SU-DHL-6 (cell line): Measurements from ENCODE around the gene NPAS1.

Experiments
- H2AFZ ChIP-seq: fragments of 200-600 bp; sonication (generic); 2 replicates; pipeline ENCODE4 v1.6.1; 2014; ENCODE audit warnings: low read depth, mild to moderate bottlenecking, moderate library complexity, mixed read lengths, antibody characterized with exemption, low read length; ENCODE audit not compliant: severe bottlenecking
- H3F3A ChIP-seq: fragments of 200-600 bp; shearing (Covaris generic); 2 replicates; pipeline ENCODE4 v1.6.0; 2016; ENCODE audit warnings: antibody characterized with exemption, mild to moderate bottlenecking; ENCODE audit not compliant: insufficient read depth
- H3K27ac ChIP-seq: fragments of 200-600 bp; sonication (generic); 2 replicates; pipeline ENCODE4 v1.5.1; 2016; ENCODE audit warnings: low read depth, mild to moderate bottlenecking, low read length, moderate library complexity, mixed read lengths
- H3K27me3 ChIP-seq: fragments of 200-600 bp; sonication (generic), shearing (Covaris generic); 2 replicates; pipeline ENCODE4 v1.6.0; 2014; ENCODE audit warnings: mild to moderate bottlenecking, low read length
- H3K36me3 ChIP-seq: fragments of 200-600 bp; sonication (generic); 2 replicates; pipeline ENCODE4 v1.6.1; 2014; ENCODE audit warnings: mild to moderate bottlenecking, low read length, mixed read lengths
- H3K4me2 ChIP-seq: fragments of 300-600, 200-600 bp; shearing (Covaris generic), sonication (generic); 2 replicates; pipeline ENCODE4 v1.6.0; 2014; ENCODE audit warnings: low read length, low read depth, mild to moderate bottlenecking; ENCODE audit not compliant: poor library complexity, severe bottlenecking
- H3K4me3 ChIP-seq: fragments of 200-600 bp; sonication (generic); 2 replicates; pipeline ENCODE4 v1.5.1; 2014; ENCODE audit warnings: antibody characterized with exemption, low read length, mild to moderate bottlenecking, mixed read lengths; ENCODE audit not compliant: insufficient read depth, poor library complexity, severe bottlenecking
- H3K79me2 ChIP-seq: fragments of 200-600 bp; sonication (generic); 2 replicates; pipeline ENCODE4 v1.6.1; 2014; ENCODE audit warnings: mild to moderate bottlenecking, low read length, moderate library complexity; ENCODE audit not compliant: insufficient read depth
- H3K9ac ChIP-seq: fragments of 200-600 bp; sonication (generic); 2 replicates; pipeline ENCODE4 v1.7.0; 2014; ENCODE audit warnings: mild to moderate bottlenecking, low read length
- H3K9me2 ChIP-seq: fragments of 200-600 bp; sonication (generic); replicated peaks from 2 replicates; pipeline ENCODE4 v1.6.1; 2014; ENCODE audit warnings: low read length; ENCODE audit not compliant: insufficient read depth
- H3K9me3 ChIP-seq: fragments of 200-600 bp; sonication (generic); 2 replicates; pipeline ENCODE4 v1.6.1; 2014; ENCODE audit warnings: low read length, mixed read lengths; ENCODE audit not compliant: insufficient read depth
- H4K20me1 ChIP-seq: fragments of 200-600 bp; sonication (generic); 2 replicates; pipeline ENCODE4 v1.6.1; 2014; ENCODE audit warnings: low read depth, mild to moderate bottlenecking, antibody characterized with exemption, low read length, moderate library complexity, mixed read lengths
- CTCF ChIP-seq: fragments of 200-600 bp; sonication (generic); IDR thresholded peaks from one replicate; pipeline ENCODE4 v1.5.1; 2017; ENCODE audit warnings: antibody characterized with exemption, mild to moderate bottlenecking, low read length, moderate library complexity; ENCODE audit not compliant: insufficient read depth, poor library complexity, severe bottlenecking
- EZH2phosphoT487 ChIP-seq: fragments of 200-600 bp; sonication (generic), shearing (Covaris generic); conservative IDR thresholded peaks from 2 replicates; pipeline ENCODE4 v1.6.1; 2018; ENCODE audit warnings: mild to moderate bottlenecking, antibody characterized with exemption, low read length, moderate library complexity, mixed read lengths

The NPAS1 gene

GRCh38 chr19:46974181-46974580 lies 45.5 kb upstream of the NPAS1 start:
- Histone ChIP-seq H3K4me2 (no peak overlapping the region), H2AFZ (no peak overlapping the region), H3F3A (no peaks in the 10 kb centered on the region), H3K9me2 (no peaks in the 10 kb centered on the region), H3K27me3 (no peaks in the 10 kb centered on the region), H4K20me1 (no peaks in the 10 kb centered on the region), H3K9me3 (no peaks in the 10 kb centered on the region), H3K27ac (no peak overlapping the region), H3K9ac (no peak overlapping the region), H3K4me3 (no peak overlapping the region), H3K79me2 (no peaks in the 10 kb centered on the region), H3K36me3 (no peaks in the 10 kb centered on the region)
- TF ChIP-seq CTCF (no peak), EZH2phosphoT487 (no peak)

- TF ChIP-seq EZH2phosphoT487 = no peak
- no peak for TF ChIP-seq CTCF
- Histone ChIP-seq H3K9ac (no peak overlapping the region), H3K9me2 (no peaks in the 10 kb centered on the region), H3K79me2 (no peaks in the 10 kb centered on the region), H3K27me3 (no peaks in the 10 kb centered on the region), H3K27ac (no peak overlapping the region), H3K4me3 (no peak overlapping the region), H4K20me1 (no peaks in the 10 kb centered on the region), H3F3A (no peaks in the 10 kb centered on the region), H3K9me3 (no peaks in the 10 kb centered on the region), H3K4me2 (no peak overlapping the region), H3K36me3 (no peaks in the 10 kb centered on the region), H2AFZ (no peak overlapping the region)
These were observed 44.4 kb upstream of the NPAS1 start for GRCh38 chr19:46975011-46975924.

DNA sequence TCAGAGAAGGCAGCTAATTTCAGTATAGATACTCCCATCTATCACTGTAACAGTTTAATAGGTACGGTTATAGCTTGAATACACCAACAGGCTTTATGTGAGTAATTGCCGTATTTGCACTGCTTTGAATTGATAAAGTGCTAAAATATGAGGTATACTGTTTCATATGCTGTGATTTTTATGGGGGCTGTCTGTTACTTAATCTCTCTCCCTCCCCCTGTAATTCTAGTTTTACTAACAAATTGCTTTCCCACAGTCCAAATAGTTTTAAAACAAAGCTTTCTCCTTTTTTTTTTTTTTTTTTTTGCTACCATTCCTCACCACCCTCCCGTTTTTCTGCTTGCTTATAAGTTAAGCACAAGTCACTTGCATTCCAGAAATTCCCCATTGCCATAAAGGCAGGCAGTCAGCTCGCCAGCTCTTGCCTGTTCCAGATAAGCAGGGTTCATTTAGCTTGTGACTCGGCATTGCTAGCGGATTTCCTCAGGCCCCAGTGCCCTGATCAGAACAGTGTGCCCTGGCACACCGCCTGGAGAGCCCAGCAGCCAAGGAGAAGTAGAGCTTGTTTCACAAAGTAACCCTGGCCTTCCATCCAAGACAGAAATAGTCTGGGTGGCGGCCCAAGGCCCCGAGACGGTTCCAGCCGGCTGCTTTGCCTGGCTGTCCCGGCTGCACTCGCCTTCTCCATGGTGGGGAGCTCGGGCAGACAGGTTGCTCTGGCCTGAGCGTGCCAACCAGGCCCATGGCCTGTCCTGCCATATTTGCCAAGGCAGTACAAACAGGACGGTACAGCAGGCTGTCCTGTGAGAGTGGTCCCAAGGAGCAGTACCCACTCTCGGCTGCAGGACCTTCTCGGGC lies 43.5 kb upstream of the NPAS1 start:
- H4K20me1 ChIP-seq = no peaks in the 10 kb centered on the region
- TF ChIP-seq EZH2phosphoT487 (no peak), CTCF (no peak)
- H3K9me2 ChIP-seq = no peaks in the 10 kb centered on the region
- no peak overlapping the region for H3K9ac ChIP-seq
- H3K27ac ChIP-seq = no peak overlapping the region
- no peak overlapping the region for H3K4me2 ChIP-seq
- no peak overlapping the region for H3K4me3 ChIP-seq
- H2AFZ ChIP-seq = no peak overlapping the region
- H3K9me3 ChIP-seq = no peaks in the 10 kb centered on the region
- no peaks in the 10 kb centered on the region for H3F3A ChIP-seq
- H3K79me2 ChIP-seq = no peaks in the 10 kb centered on the region
- no peaks in the 10 kb centered on the region for H3K36me3 ChIP-seq
- no peaks in the 10 kb centered on the region for H3K27me3 ChIP-seq
